Measurements from ENCODE around the gene NPW. TPM values are rescaled to one million over a fixed set of nuclear protein-coding genes. Genes with fewer than 3 reads are reported as not detected.
"Not testable (repeated sequence)": the region's sequence is repeated elsewhere in the genome, so short reads cannot be mapped to it uniquely, and the experiment has no call there.

Gene NPW
- total RNA-seq, 1 donor: 1.3 TPM

GRCh38 chr16:2007081-2007836 lies 12.3 kb upstream of the NPW start:
- TF ChIP-seq CTCF (IDR thresholded peaks at IDR 0.05; ENCODE audit: insufficient read depth, low read depth, low read length): no peak
- DNase-seq (ENCODE audit: low read depth): no peak
- H3K4me3 ChIP-seq (ENCODE audit: low read depth, low read length): peak overlapping the region; percentile 83

GRCh38 chr16:2008009-2008526 lies 11.5 kb upstream of the NPW start:
- DNase-seq (ENCODE audit: low read depth): peak; percentile 94
- peak overlapping the region; percentile 83 for H3K4me3 ChIP-seq (ENCODE audit: low read depth, low read length)
- TF ChIP-seq CTCF (IDR thresholded peaks at IDR 0.05; ENCODE audit: insufficient read depth, low read depth, low read length): no peak

- DNase-seq (ENCODE audit: low read depth): peak; percentile 76
- TF ChIP-seq CTCF (IDR thresholded peaks at IDR 0.05; ENCODE audit: insufficient read depth, low read depth, low read length): no peak
- peak overlapping the region; percentile 83 for H3K4me3 ChIP-seq (ENCODE audit: low read depth, low read length)
These were observed 10.9 kb upstream of the NPW start for GRCh38 chr16:2008631-2009163.

- no peak for TF ChIP-seq CTCF (IDR thresholded peaks at IDR 0.05; ENCODE audit: insufficient read depth, low read depth, low read length)
- peak overlapping the region; percentile 83 for H3K4me3 ChIP-seq (ENCODE audit: low read depth, low read length)
- no peak for DNase-seq (ENCODE audit: low read depth)
These were observed 10.3 kb upstream of the NPW start for GRCh38 chr16:2009164-2009711.

- no peak for TF ChIP-seq CTCF (IDR thresholded peaks at IDR 0.05; ENCODE audit: insufficient read depth, low read depth, low read length)
- H3K4me3 ChIP-seq (ENCODE audit: low read depth, low read length): peak within 1 kb of the TSS; percentile 83
- DNase-seq (ENCODE audit: low read depth): peak; percentile 86
These were observed 9.6 kb upstream of the NPW start, which contains the start of gene ZNF598 for GRCh38 chr16:2009791-2010510. Gene ZNF598, minus strand, starts transcription at chr16:2009821.

- not testable (repeated sequence) for DNase-seq (ENCODE audit: low read depth); H3K4me3 ChIP-seq (ENCODE audit: low read depth, low read length)
These were observed 7.9 kb upstream of the NPW start for GRCh38 chr16:2011726-2012125.

GRCh38 chr16:2013527-2013926 lies 6.1 kb upstream of the NPW start:
- no peak overlapping the region for H3K4me3 ChIP-seq (ENCODE audit: low read depth, low read length)
- TF ChIP-seq CTCF (IDR thresholded peaks at IDR 0.05; ENCODE audit: insufficient read depth, low read depth, low read length): no peak
- DNase-seq (ENCODE audit: low read depth): no peak

All from fibroblast of villous mesenchyme (primary cell).